AG08395 (cell line): ENCODE measurements around the gene KIF5C.
"Not testable (repeated sequence)": the region's sequence is repeated elsewhere in the genome, so short reads cannot be mapped to it uniquely, and the experiment has no call there.

Experiments used
- DNase-seq: peaks from one replicate; pipeline ENCODE4 v3.0.0; 2012; ENCODE audit warnings: mixed read lengths, low spot score

Gene KIF5C

DNA sequence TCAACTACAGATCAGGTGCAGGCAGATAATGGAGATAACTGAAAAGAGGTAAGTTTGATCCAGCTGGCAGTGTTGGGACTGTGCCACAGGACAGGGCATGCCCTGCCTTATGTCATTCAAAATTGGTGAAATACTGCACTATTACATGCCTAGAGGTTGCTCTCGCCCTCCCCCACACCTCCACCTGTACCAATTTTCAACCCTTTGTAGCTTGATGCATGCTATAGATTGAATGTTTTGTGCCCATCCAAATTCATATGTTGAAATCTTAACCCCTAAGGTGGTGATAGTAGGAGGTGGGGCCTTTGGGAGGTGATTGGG, 91.4 kb downstream of the KIF5C start:
- no peak for DNase-seq

DNA sequence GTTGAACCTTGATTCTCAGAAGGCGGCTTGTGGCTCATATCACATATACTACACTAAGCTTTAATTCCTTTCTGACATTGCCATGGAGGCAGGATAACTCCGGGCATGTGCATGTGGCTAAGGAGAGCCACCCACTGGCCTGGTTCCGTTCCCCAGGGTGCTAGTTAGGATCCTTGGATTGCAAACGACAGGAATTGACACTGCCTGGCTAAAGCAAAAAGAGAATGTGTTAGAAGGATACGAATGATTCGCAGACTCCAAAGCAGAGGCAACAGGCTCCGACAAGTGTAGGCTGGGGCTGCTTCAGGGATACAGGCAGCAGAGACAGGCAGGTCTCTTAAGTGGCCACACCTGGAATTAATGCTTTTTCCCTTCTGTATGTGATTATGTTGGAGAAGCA, 92.0 kb downstream of the KIF5C start:
- no peak for DNase-seq

DNA sequence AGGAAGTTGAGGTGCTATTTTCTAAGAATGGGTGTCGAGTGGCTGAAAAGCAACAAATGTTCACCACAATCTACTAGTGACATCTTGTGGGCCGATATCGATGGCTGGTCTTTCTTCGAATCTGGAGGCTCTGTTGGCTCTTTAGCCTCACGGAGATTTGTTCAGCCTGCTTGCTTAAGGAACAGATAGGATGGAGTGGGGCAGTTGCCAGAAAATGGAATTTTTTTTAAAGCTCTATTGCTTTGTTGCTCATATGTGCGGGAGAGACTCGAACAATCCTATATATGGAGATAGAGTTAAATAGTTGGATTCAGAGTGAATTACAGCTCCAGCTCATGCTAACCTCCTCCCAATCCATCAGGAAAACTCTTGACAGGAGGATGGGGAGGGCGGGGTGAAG, 92.6 kb downstream of the KIF5C start:
- no peak for DNase-seq

DNA sequence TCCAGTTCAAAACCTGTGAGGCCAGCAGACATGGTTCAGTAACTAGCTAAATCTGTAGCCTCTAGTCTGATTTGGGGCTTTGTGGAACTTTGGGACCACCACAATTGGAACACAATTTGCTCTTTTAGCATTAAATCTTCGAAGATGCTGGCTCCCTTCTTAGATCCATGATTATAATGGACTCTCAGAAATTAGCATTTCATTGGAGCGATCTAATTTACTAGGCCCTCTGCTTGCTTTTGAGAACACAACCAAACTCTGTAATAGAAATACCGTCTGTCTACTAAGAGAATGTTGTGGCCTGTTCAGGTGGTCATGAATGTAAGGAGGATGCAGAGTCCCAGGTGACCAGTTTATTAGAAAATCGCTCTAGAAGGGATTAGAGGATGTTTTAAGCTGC, 93.3 kb downstream of the KIF5C start:
- DNase-seq: no peak

GRCh38 chr2:148968776-148969319, 93.8 kb downstream of the KIF5C start:
- DNase-seq: no peak

DNA sequence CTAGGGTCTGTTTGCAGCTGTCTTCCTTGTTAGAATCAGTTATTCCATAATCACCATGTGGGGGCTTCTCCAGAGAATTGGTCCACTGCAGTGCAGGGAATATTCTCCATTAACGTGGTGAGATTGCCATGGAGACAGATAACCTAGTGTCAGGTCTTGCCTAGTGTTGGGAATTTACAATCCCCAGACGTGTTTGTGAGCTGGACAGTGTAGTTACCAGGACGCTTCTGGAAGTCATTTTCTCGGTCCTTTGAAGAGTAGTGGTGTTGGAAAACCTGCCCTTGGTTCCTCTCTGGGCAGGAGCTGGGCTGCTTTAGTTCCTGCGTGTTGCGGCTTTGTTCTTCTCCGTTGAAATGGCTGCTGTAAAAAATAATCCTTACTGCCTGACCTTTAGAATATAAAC, 94.6 kb downstream of the KIF5C start:
- DNase-seq: no peak

GRCh38 chr2:148970385-148970784, 95.4 kb downstream of the KIF5C start:
- DNase-seq: no peak

DNA sequence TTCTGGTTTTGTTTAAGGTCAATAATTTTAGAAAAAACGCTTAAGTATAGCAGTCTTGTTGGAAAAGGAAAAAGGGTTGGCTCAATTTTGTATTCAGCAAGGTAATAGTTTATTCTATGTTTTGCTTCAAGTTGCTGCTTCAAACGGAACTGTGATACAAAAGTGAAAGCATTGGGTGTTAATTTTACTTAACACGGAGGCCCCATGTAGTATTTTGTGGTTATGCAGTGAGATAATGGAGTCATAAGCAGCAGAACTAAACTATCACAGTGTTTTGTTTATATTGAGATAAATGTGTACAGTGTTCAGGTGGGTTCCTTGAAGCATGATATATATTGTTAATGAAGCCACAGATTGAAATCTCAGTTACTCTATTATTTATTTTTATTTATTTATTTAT, 96.5 kb downstream of the KIF5C start:
- no peak for DNase-seq

GRCh38 chr2:148974095-148974494, 99.1 kb downstream of the KIF5C start:
- DNase-seq: no peak

GRCh38 chr2:148978026-148978685, 103.1 kb downstream of the KIF5C start:
- no peak for DNase-seq

GRCh38 chr2:148978706-148979105, 103.7 kb downstream of the KIF5C start:
- DNase-seq: peak; percentile 24

GRCh38 chr2:148979164-148979918, 104.3 kb downstream of the KIF5C start:
- DNase-seq: no peak

DNA sequence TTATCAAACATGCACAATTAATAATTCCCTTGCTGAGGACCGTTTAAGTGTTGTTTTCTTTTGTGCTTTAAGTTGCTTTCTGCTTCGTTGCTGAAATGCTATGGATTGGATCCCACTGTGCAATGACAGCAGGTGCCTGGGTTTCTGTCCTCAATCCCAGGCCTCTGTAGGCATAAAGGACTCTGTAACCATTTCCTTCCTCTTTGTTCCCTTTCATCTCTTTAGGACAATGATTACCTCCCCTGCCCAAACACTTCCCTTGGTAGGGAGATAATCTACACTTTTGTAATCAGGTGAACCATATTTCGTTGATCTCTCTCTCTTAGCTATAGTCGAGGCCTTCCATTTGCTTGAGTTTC, 104.9 kb downstream of the KIF5C start:
- DNase-seq: no peak

DNA sequence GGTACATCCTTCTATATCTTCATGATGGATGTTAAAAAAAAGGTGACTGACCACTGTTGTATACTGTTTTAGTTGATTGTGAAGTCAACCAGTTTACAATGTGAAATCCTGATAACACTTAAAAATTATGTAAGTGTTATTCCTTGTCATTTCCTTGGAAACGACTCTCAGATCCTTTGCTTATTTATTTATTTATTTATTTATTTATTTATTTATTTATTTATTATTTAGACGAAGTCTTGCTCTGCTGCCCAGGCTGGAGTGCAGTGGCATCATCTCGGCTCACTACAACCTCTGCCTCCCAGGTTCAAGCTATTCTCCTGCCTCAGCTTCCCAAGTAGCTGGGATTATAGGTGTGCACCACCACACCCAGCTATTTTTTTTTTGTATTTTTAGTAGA, 105.5 kb downstream of the KIF5C start:
- not testable (repeated sequence) for DNase-seq

DNA sequence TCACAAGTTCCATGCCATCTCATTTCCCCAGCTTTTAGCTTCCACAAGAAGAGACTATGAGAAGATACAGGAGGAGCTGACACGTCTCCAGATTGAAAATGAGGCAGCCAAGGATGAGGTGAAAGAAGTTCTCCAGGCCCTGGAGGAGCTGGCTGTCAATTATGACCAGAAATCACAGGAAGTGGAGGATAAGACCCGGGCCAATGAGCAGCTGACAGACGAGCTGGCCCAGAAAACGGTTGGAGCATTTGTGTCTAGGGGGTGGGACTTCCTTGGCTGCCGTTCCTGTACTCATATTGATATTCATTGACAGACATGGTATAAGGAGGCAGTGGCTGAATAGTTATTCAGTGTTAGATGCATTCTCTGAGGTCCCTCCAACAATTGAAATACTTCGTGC, 106.3 kb downstream of the KIF5C start:
- no peak for DNase-seq

DNA sequence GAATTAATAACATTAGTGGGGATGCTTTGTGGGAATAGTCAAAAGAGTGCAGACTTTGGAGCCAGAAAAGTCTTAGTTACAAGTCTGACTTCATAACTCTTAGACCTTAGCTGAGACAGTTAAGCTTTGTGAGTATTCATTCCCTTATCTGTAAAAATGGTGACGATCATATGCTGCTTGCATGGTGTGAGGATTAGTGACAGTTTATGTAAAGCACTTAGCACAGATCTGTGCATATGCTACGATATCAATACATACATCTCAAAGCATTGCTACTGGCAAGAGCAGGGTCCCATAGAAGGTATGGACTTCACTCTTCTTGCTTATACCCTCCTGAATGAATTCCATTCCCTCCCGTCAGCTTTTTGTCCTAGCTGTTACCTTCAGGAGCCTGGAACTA, 106.8 kb downstream of the KIF5C start:
- no peak for DNase-seq

- DNase-seq: no peak
Observed at GRCh38 chr2:148982282-148982681, 107.3 kb downstream of the KIF5C start.

GRCh38 chr2:148983896-148984295, 108.9 kb downstream of the KIF5C start:
- DNase-seq: no peak

DNA sequence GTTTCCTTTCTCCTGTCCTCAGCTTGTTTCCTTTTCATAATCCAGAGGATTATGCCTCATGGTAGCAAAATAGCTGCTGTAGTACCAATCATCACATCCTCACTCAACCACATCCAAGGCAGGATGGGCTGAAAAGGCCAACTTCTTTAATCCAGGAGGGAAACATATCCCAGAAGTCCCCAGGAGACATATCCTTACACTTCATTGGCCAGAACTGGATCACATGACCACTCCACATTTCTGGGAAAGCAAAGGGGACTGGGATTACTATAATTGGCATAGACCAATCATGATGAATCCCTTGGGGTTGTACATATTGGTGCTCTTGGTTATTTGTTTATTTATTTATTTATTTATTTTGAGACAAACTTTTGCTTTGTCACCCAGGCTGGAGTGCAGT, 109.4 kb downstream of the KIF5C start:
- DNase-seq: no peak

GRCh38 chr2:148987286-148987685, 112.3 kb downstream of the KIF5C start:
- DNase-seq: no peak

DNA sequence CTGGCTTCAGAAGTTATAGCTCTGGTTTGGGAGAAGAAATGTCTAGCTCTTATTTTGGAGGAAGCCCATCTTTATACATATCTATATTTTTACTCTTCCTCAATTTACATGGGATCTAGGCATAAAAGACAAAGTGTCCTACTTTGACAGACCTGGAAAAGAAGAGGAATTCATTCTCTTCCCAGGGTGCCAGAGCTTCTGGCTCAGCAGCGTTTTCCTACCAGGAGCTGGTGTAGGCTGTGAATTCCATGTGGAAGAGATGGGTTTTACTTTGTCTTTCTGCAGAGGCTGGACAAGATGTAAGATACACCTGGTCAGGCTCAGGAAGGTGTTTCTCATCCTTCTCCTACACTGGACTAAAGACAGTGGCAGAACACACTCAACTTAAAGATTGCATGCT, 113.3 kb downstream of the KIF5C start:
- DNase-seq: no peak

DNA sequence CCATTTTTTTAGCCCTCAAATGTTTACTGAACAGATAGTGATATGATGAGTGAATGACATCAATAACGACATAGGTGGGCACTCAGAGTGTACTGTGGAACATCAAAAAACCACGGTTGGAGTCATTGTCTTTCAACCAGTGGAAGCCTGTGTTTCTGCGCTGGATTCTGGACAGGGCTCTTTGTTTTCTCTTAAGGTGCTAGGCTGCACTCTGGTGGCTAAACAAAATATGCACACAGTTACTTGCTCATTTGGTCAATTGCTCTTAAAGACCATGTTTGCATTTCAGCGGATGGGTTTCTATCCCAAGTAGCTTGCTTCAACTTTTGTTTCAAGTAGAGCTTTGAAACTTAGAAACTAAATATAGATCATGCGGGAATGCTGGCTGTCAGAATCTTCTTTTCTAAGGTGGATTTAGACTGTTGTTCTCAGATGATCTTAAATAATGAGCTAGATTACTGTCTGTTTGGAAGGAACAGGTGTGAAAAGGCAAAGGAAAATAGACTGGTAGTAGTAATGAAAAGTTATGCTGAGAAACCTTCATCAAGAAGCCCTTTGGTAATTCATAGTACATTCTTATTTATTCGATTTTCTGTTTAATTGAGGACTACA, 115.0 kb downstream of the KIF5C start:
- peak; percentile 86 for DNase-seq

DNA sequence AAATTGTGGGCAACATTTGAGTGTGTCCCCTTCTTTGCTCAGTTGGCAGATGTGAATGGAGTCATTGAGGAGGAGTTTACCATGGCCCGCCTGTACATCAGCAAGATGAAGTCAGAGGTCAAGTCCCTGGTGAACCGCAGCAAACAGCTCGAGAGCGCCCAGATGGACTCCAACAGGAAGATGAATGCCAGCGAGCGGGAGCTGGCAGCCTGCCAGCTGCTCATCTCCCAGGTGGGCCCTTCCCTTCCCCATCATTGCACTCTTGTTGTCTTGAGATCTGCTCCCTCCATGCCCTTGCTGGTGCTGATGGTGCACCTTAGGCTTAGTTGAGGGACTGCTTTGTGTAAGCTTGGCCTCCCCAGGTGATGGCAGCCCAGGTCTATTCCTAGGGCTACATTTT, 115.9 kb downstream of the KIF5C start:
- no peak for DNase-seq
